CD1c-positive myeloid dendritic cell (primary cell): ENCODE results near the gene CIITA.

ENCODE experiments used
- DNase-seq: peaks from one replicate; pipeline ENCODE4 v3.0.0-alpha.2; 2016; ENCODE audit errors: extremely low spot score

CIITA gene

GRCh38 chr16:10978871-10979446 is 102.0 kb downstream of the CIITA start:
- no peak for DNase-seq

- DNase-seq: no peak
Measured at GRCh38 chr16:10979717-10980601, 103.0 kb downstream of the CIITA start.

GRCh38 chr16:10980813-10981212 is 103.8 kb downstream of the CIITA start:
- DNase-seq: no peak

- no peak for DNase-seq
Measured at GRCh38 chr16:10981697-10982216, 104.8 kb downstream of the CIITA start.

- DNase-seq: no peak
Measured at GRCh38 chr16:10982465-10983150, 105.6 kb downstream of the CIITA start.

- DNase-seq: no peak
Measured at GRCh38 chr16:10983159-10983558, 106.2 kb downstream of the CIITA start.

GRCh38 chr16:10984509-10984908 is 107.5 kb downstream of the CIITA start:
- no peak for DNase-seq
